Measurements from ENCODE around the gene GLG1.
A peak's percentile ranks its signal among the peaks of the same experiment; 100 is the strongest.
"Not testable (repeated sequence)": the region's sequence is repeated elsewhere in the genome, so short reads cannot be mapped to it uniquely, and the experiment has no call there.

GLG1 gene

GRCh38 chr16:74606521-74607309 lies at the start of gene GLG1:
TSS of gene GLG1 (minus strand) at chr16:74607114. CDS start at chr16:74607094, 20 bp downstream.
- DNase-seq = peak; percentile 93

- DNase-seq = no peak
Observed at GRCh38 chr16:74654536-74655050, 47.7 kb upstream of the GLG1 start.

GRCh38 chr16:74652883-74653282 lies 46.0 kb upstream of the GLG1 start:
- DNase-seq = not testable (repeated sequence)

- no peak for DNase-seq
Observed at GRCh38 chr16:74652249-74652648, 45.3 kb upstream of the GLG1 start.

GRCh38 chr16:74651841-74652240 lies 44.9 kb upstream of the GLG1 start:
- no peak for DNase-seq

GRCh38 chr16:74650966-74651567 lies 44.2 kb upstream of the GLG1 start:
- no peak for DNase-seq

- DNase-seq = no peak
Observed at GRCh38 chr16:74649839-74650504, 43.1 kb upstream of the GLG1 start.

- DNase-seq = no peak
Observed at GRCh38 chr16:74641969-74642368, 35.1 kb upstream of the GLG1 start.

- no peak for DNase-seq
Observed at GRCh38 chr16:74637742-74638453, 31.0 kb upstream of the GLG1 start.

- DNase-seq = no peak
Observed at GRCh38 chr16:74635303-74635702, 28.4 kb upstream of the GLG1 start.

- no peak for DNase-seq
Observed at GRCh38 chr16:74633686-74634085, 26.8 kb upstream of the GLG1 start.

GRCh38 chr16:74627506-74628220 lies 20.7 kb upstream of the GLG1 start:
- no peak for DNase-seq

GRCh38 chr16:74626741-74627416 lies 20.0 kb upstream of the GLG1 start:
- DNase-seq = no peak

- DNase-seq = no peak
Observed at GRCh38 chr16:74625500-74626350, 18.8 kb upstream of the GLG1 start.

GRCh38 chr16:74623839-74624235 lies 16.9 kb upstream of the GLG1 start:
- no peak for DNase-seq

GRCh38 chr16:74623214-74623838 lies 16.4 kb upstream of the GLG1 start:
- no peak for DNase-seq

- DNase-seq = no peak
Observed at GRCh38 chr16:74622005-74622404, 15.1 kb upstream of the GLG1 start.

GRCh38 chr16:74617206-74617788 lies 10.4 kb upstream of the GLG1 start:
- DNase-seq = no peak

- DNase-seq = no peak
Observed at GRCh38 chr16:74611721-74612120, 4.8 kb upstream of the GLG1 start.

GRCh38 chr16:74608944-74609343 lies 2.0 kb upstream of the GLG1 start:
- peak; percentile 36 for DNase-seq
